MM.1S (cell line): ENCODE data around the gene RNF125.
"Not testable (repeated sequence)": the region's sequence is repeated elsewhere in the genome, so short reads cannot be mapped to it uniquely, and the experiment has no call there.

Experiments
- DNase-seq: peaks from one replicate; pipeline ENCODE4 v3.0.0-alpha.2; 2015
- H2AFZ ChIP-seq: fragments of 300-600 bp; sonication (generic); 2 replicates; pipeline ENCODE4 v1.6.0; 2016; ENCODE audit warnings: antibody characterized with exemption, low read length
- H3F3A ChIP-seq: fragments of 300-600 bp; sonication (generic); 2 replicates; pipeline ENCODE4 v1.6.1; 2016; ENCODE audit warnings: mild to moderate bottlenecking, antibody characterized with exemption, low read length, moderate library complexity, mixed read lengths; ENCODE audit not compliant: insufficient read depth
- H3K27ac ChIP-seq: fragments of 300-600 bp; sonication (generic); 2 replicates; pipeline ENCODE4 v1.5.1; 2016; ENCODE audit warnings: mild to moderate bottlenecking, low read length
- H3K27me3 ChIP-seq: fragments of 300-600 bp; sonication (generic); replicated peaks from 2 replicates; pipeline ENCODE4 v1.6.0; 2016; ENCODE audit warnings: low read length; ENCODE audit not compliant: insufficient read depth
- H3K36me3 ChIP-seq: fragments of 300-600 bp; sonication (generic); replicated peaks from 2 replicates; pipeline ENCODE4 v1.6.1; 2016; ENCODE audit warnings: mild to moderate bottlenecking, low read length, mixed read lengths; ENCODE audit not compliant: insufficient read depth
- H3K4me1 ChIP-seq: fragments of 300-600 bp; sonication (generic); 2 replicates; pipeline ENCODE4 v1.6.1; 2016; ENCODE audit warnings: low read length, mixed read lengths
- H3K4me2 ChIP-seq: fragments of 300-600 bp; sonication (generic); 2 replicates; pipeline ENCODE4 v1.6.0; 2016; ENCODE audit warnings: low read depth, low read length
- H3K4me3 ChIP-seq: fragments of 300-600 bp; sonication (generic); 2 replicates; pipeline ENCODE4 v1.5.1; 2016; ENCODE audit warnings: low read length, mixed read lengths
- H3K79me2 ChIP-seq: fragments of 300-600 bp; sonication (generic); 2 replicates; pipeline ENCODE4 v1.6.1; 2016; ENCODE audit warnings: mixed run types, low read length, mixed read lengths
- H3K9ac ChIP-seq: fragments of 300-600 bp; sonication (generic); 2 replicates; pipeline ENCODE4 v1.6.1; 2016; ENCODE audit warnings: low read length, mixed read lengths
- H3K9me2 ChIP-seq: fragments of 300-600 bp; sonication (generic); replicated peaks from 2 replicates; pipeline ENCODE4 v1.6.1; 2016; ENCODE audit warnings: mild to moderate bottlenecking, low read length, mixed read lengths; ENCODE audit not compliant: insufficient read depth
- H3K9me3 ChIP-seq: fragments of 300-600 bp; sonication (generic); replicated peaks from 2 replicates; pipeline ENCODE4 v1.6.1; 2016; ENCODE audit warnings: mild to moderate bottlenecking, low read length, mixed read lengths; ENCODE audit not compliant: insufficient read depth
- H4K20me1 ChIP-seq: fragments of 300-600 bp; sonication (generic); 2 replicates; pipeline ENCODE4 v1.6.1; 2016; ENCODE audit warnings: mild to moderate bottlenecking, low read length, moderate library complexity, mixed read lengths; ENCODE audit not compliant: insufficient read depth
- EZH2 ChIP-seq: fragments of 300-600 bp; sonication (generic); optimal IDR thresholded peaks from 2 replicates; pipeline ENCODE3; 2017; ENCODE audit warnings: low read depth, mild to moderate bottlenecking, antibody characterized with exemption, low read length, mixed read lengths
- EZH2phosphoT487 ChIP-seq: fragments of 300-600 bp; sonication (generic); IDR thresholded peaks from 2 replicates; pipeline ENCODE4 v1.6.1; 2018; ENCODE audit warnings: antibody characterized with exemption, low read length
- TF ChIP-seq, protein P1 (sequence below): fragments of 300-600 bp; sonication (generic); IDR thresholded peaks from 2 replicates; pipeline ENCODE4 v1.5.1; 2016; ENCODE audit warnings: antibody characterized with exemption, low read length, mixed read lengths

The RNF125 gene

DNA sequence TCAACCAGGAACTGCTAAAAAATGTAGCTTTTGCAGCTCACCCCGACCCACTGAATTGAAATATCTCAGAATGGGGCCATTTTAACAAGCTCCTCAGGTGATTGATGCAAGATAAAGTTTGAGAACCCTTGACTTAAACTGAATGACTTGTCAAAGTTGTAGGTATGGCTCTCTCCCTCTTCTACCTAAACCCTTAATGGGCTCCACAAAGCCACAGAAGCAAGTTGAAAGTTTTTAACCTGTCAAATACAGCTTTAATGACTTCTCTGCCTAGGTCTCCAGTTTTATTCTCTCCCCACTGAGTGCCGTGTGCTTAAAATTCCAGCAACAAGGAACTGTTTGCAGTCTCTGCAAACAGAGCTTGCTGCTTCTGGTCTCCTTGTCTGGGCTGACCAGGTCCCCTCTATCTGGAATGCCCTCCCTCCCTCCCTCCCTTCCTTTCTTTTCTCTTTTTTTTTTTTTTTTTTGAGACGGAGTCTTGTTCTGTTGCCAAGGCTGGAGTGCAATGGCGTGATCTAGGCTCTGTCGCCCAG, 19.7 kb upstream of the RNF125 start:
- DNase-seq: no peak
- no peaks in the 10 kb centered on the region for H3K36me3 ChIP-seq
- no peak overlapping the region for H3K4me2 ChIP-seq
- H3K4me1 ChIP-seq: no peaks in the 10 kb centered on the region
- no peaks in the 10 kb centered on the region for H3F3A ChIP-seq
- H3K9me3 ChIP-seq: no peaks in the 10 kb centered on the region
- H4K20me1 ChIP-seq: no peaks in the 10 kb centered on the region
- no peak overlapping the region for H2AFZ ChIP-seq
- no peak overlapping the region for H3K27ac ChIP-seq
- no peaks in the 10 kb centered on the region for H3K27me3 ChIP-seq
- H3K9ac ChIP-seq: no peak overlapping the region
- TF ChIP-seq EZH2 (no peak), EZH2phosphoT487 (no peak)
- TF ChIP-seq, protein P1, sequence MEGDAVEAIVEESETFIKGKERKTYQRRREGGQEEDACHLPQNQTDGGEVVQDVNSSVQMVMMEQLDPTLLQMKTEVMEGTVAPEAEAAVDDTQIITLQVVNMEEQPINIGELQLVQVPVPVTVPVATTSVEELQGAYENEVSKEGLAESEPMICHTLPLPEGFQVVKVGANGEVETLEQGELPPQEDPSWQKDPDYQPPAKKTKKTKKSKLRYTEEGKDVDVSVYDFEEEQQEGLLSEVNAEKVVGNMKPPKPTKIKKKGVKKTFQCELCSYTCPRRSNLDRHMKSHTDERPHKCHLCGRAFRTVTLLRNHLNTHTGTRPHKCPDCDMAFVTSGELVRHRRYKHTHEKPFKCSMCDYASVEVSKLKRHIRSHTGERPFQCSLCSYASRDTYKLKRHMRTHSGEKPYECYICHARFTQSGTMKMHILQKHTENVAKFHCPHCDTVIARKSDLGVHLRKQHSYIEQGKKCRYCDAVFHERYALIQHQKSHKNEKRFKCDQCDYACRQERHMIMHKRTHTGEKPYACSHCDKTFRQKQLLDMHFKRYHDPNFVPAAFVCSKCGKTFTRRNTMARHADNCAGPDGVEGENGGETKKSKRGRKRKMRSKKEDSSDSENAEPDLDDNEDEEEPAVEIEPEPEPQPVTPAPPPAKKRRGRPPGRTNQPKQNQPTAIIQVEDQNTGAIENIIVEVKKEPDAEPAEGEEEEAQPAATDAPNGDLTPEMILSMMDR: no peak
- no peaks in the 10 kb centered on the region for H3K9me2 ChIP-seq
- H3K79me2 ChIP-seq: no peaks in the 10 kb centered on the region
- H3K4me3 ChIP-seq: no peak overlapping the region

DNA sequence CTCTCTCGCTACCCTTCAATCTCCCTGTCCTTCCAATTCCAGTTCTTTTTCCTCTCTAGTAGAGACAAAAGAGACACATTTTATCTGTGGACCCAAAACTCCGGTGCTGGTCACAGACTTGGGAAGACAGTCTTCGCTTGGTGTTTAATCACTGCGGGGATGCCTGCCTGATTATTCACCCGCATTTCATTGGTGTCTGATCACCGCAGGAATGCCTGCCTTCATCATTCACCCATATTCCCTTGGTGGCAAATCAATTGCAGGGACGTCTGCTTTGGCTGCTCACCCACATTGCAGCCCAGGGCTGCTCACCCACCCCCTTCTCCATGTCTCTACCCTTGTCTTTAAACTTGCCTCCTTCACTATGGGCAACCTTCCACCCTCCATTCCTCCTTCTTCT, 17.5 kb upstream of the RNF125 start:
- H2AFZ ChIP-seq, H3K27ac ChIP-seq, H3F3A ChIP-seq, H4K20me1 ChIP-seq, H3K9ac ChIP-seq, H3K4me1 ChIP-seq, H3K4me3 ChIP-seq, H3K9me2 ChIP-seq, H3K79me2 ChIP-seq, H3K9me3 ChIP-seq, H3K27me3 ChIP-seq, H3K4me2 ChIP-seq, DNase-seq, H3K36me3 ChIP-seq: not testable (repeated sequence)

DNA sequence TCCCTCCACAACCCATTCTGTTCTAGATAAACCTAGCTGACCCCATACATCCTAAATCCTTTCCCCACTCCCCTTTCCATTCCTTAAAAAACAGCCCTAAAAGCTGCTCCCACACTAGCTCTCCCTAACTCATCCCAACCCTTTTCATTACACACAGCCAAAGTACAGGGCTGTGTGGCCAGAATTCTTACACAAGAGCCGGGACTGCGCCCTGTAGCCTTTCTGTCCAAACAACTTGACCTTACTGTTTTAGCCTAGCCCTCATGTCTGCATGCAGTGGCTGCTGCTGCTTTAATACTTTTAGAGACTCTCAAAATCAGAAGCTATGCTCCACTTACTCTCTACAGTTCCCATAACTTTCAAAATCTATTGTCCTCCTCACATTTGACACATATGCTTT, 14.8 kb upstream of the RNF125 start:
- not testable (repeated sequence) for H3K27me3 ChIP-seq, DNase-seq, H3K4me1 ChIP-seq, H3K9me3 ChIP-seq, H3K4me2 ChIP-seq, H3K79me2 ChIP-seq, H3K9me2 ChIP-seq, H3F3A ChIP-seq, H3K27ac ChIP-seq, H3K36me3 ChIP-seq, H2AFZ ChIP-seq, H3K4me3 ChIP-seq, H3K9ac ChIP-seq, H4K20me1 ChIP-seq

DNA sequence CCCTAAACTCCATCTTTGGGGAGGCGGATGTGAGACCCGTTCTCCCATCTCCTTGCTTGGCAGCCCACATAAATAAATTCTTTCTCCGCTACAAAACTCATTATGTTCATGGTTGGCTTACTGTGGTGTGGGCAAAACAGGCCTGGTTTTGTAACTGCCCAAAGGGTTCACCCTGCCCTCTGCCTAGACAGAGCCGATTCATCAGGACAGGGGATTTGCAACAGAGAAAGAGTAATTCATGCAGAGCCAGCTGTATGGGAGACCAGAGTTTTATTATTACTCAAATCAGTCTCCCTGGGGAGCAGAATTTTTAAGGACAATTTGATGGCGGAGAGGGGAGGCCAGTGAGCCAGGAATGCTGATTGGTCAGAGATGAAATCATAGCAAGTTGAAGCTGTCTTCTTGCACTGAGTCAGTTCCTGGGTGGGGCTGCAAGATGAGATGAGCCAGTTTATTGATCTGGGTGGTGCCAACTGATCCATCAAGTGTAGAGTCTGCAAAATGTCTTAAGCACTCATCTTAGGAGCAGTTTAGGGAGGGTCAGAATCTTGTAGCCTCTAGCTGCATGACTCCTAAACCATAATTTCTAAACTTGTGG, 8.4 kb upstream of the RNF125 start:
- Histone ChIP-seq H3K9ac (no peak overlapping the region), H3K36me3 (no peaks in the 10 kb centered on the region), H3K9me3 (no peaks in the 10 kb centered on the region), H3K27me3 (no peaks in the 10 kb centered on the region), H2AFZ (no peak overlapping the region), H3K27ac (no peak overlapping the region), H3K9me2 (no peaks in the 10 kb centered on the region), H3F3A (no peaks in the 10 kb centered on the region), H3K79me2 (no peaks in the 10 kb centered on the region), H3K4me2 (no peak overlapping the region), H3K4me1 (no peaks in the 10 kb centered on the region), H3K4me3 (no peak overlapping the region), H4K20me1 (no peaks in the 10 kb centered on the region)
- no peak for DNase-seq
- TF ChIP-seq EZH2 (no peak), EZH2phosphoT487 (no peak)
- TF ChIP-seq, protein P1: no peak
